Mammary epithelial cell (primary cell): ENCODE data around the gene STAT1.

Experiments used
- EZH2 ChIP-seq: IDR thresholded peaks from 2 replicates; pipeline ENCODE4 v1.6.1; 2012; ENCODE audit warnings: low read length, inconsistent platforms, borderline replicate concordance
- TF ChIP-seq, protein P1 (sequence below), 2 donors: IDR thresholded peaks in 1 of 2; conservative IDR thresholded peaks in 1 of 2; 2 replicates each; pipeline ENCODE4 v1.5.1; 2011 to 2012; ENCODE audit warnings: inconsistent platforms in 2 of 2, low read length in 2 of 2, mild to moderate bottlenecking in 2 of 2, control low read depth in 1 of 2, low read depth in 1 of 2; ENCODE audit not compliant: insufficient read depth in 1 of 2; ENCODE audit errors: extremely low read depth in 1 of 2

DNA sequence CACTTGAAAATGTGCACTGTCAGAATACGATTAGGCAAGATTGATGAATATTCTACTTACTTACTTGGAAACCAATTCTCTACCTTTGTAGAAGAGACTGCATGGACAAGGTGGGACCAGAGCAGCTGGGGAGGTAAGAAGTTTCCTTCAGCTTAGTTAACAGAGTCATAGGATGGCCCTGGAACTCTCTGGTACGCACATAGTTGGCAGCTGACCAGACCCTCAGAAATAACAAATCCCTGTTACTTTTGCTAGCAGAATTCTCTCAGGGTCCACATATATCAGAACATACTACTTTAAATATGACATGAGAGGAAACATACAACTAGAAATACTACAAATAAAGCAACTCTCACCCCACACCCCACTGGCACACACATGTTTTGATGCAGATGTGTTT, 24.8 kb upstream of the STAT1 start:
- no peak for TF ChIP-seq EZH2
- TF ChIP-seq, protein P1, sequence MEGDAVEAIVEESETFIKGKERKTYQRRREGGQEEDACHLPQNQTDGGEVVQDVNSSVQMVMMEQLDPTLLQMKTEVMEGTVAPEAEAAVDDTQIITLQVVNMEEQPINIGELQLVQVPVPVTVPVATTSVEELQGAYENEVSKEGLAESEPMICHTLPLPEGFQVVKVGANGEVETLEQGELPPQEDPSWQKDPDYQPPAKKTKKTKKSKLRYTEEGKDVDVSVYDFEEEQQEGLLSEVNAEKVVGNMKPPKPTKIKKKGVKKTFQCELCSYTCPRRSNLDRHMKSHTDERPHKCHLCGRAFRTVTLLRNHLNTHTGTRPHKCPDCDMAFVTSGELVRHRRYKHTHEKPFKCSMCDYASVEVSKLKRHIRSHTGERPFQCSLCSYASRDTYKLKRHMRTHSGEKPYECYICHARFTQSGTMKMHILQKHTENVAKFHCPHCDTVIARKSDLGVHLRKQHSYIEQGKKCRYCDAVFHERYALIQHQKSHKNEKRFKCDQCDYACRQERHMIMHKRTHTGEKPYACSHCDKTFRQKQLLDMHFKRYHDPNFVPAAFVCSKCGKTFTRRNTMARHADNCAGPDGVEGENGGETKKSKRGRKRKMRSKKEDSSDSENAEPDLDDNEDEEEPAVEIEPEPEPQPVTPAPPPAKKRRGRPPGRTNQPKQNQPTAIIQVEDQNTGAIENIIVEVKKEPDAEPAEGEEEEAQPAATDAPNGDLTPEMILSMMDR (conservative IDR thresholded peaks at IDR 0.05 in 1 of 2, IDR thresholded peaks at IDR 0.05 in 1 of 2; ENCODE audit: extremely low read depth in 1 of 2, insufficient read depth in 1 of 2, low read depth in 1 of 2, low read length in 2 of 2), result no peak
